Measurements from ENCODE around the gene MSL1.

DNA sequence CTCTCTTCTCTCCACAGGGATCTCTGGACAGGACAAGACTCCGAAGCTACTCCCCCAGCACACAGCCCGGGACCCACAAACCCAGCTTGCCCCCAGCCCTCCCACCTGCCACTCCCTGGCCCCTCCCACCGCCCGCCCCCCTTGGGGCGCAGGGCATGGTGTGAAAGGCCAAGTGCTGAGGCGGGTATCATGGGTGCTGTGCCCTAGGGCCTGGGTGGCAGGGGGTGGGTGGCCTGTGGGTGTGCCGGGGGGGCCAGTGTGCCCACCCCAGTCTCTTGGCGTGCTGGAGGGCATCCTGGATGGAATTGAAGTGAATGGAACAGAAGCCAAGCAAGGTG, 47.6 kb upstream of the MSL1 start:
- TF ChIP-seq, protein P1, sequence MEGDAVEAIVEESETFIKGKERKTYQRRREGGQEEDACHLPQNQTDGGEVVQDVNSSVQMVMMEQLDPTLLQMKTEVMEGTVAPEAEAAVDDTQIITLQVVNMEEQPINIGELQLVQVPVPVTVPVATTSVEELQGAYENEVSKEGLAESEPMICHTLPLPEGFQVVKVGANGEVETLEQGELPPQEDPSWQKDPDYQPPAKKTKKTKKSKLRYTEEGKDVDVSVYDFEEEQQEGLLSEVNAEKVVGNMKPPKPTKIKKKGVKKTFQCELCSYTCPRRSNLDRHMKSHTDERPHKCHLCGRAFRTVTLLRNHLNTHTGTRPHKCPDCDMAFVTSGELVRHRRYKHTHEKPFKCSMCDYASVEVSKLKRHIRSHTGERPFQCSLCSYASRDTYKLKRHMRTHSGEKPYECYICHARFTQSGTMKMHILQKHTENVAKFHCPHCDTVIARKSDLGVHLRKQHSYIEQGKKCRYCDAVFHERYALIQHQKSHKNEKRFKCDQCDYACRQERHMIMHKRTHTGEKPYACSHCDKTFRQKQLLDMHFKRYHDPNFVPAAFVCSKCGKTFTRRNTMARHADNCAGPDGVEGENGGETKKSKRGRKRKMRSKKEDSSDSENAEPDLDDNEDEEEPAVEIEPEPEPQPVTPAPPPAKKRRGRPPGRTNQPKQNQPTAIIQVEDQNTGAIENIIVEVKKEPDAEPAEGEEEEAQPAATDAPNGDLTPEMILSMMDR (IDR thresholded peaks at IDR 0.05) = no peak
- no peak for TF ChIP-seq POLR2A (IDR thresholded peaks at IDR 0.05)
